Aorta (tissue), 5 donors: Measurements from ENCODE around the gene ADSS1. TPM values are rescaled to one million over a fixed set of nuclear protein-coding genes. Genes with fewer than 3 reads are reported as not detected.

Source experiments
- ATAC-seq: fragments of 200-7000 bp; cut with Tn5 transposase; one replicate; pipeline ENCODE4 v1.9.1; 2022; ENCODE audit warnings: moderate library complexity; ENCODE audit not compliant: low FRiP score
- DNase-seq, 2 donors: peaks; one replicate each; pipeline ENCODE4 v3.0.0-alpha.2; 2020
- H3K27ac ChIP-seq, 2 donors: one replicate each; pipeline ENCODE4 v1.5.1; 2013; ENCODE audit warnings: low read length in 2 of 2, mild to moderate bottlenecking in 2 of 2, moderate library complexity in 2 of 2, control low read depth in 1 of 2, inconsistent platforms in 1 of 2, low read depth in 1 of 2
- H3K27me3 ChIP-seq, 2 donors: one replicate each; pipeline ENCODE4 v1.6.1; 2013; ENCODE audit warnings: control low read depth in 1 of 2, low read length in 1 of 2, mild to moderate bottlenecking in 1 of 2, moderate library complexity in 1 of 2; ENCODE audit not compliant: insufficient read depth in 2 of 2, control insufficient read depth in 1 of 2
- H3K36me3 ChIP-seq, 2 donors: one replicate each; pipeline ENCODE4 v1.6.1; 2013; ENCODE audit warnings: control low read depth in 1 of 2, low read length in 1 of 2, mild to moderate bottlenecking in 1 of 2; ENCODE audit not compliant: insufficient read depth in 2 of 2, control insufficient read depth in 1 of 2
- H3K4me1 ChIP-seq, 2 donors: one replicate each; pipeline ENCODE4 v1.6.1; 2013; ENCODE audit warnings: low read length in 2 of 2, control low read depth in 1 of 2, mild to moderate bottlenecking in 1 of 2, moderate library complexity in 1 of 2; ENCODE audit not compliant: insufficient read depth in 2 of 2, control insufficient read depth in 1 of 2
- H3K4me3 ChIP-seq, 2 donors: one replicate each; pipeline ENCODE4 v1.5.1; 2013; ENCODE audit warnings: low read length in 2 of 2, control low read depth in 1 of 2, mild to moderate bottlenecking in 1 of 2
- H3K9me3 ChIP-seq: one replicate; pipeline ENCODE4 v1.6.1; 2013; ENCODE audit warnings: mild to moderate bottlenecking, low read length; ENCODE audit not compliant: control insufficient read depth
- WGBS, 2 donors: extraction: QIAGEN DNeasy Blood & Tissue Kit; methylation state at CpG; one replicate each; pipeline ENCODE4 v1.1.7; 2013; 5-methylcytosine and 5-hydroxymethylcytosine counted together
- intact Hi-C, 2 donors: fragments of 100-400 bp; cut with DNase I; formaldehyde crosslinking; loops; one replicate each; pipeline versions ENCODE4 v1.14.2 to v1.15.0; 2022
- polyA plus RNA-seq, 2 donors: library from polyadenylated mRNA; stranded (reverse); fragments of 200-250 nt; gene quantifications; one replicate each; pipeline ENCODE4 v1.2.3, GENCODE V29; 2013
- total RNA-seq, 2 donors: library from RNA; stranded (reverse); fragmentation: NEBNext Ultra II Directional; extraction: Animal tissue kit (Norgen Biotek cat#: 25700); gene quantifications; one replicate each; pipeline ENCODE4 v1.2.1, GENCODE V29; 2021
- donor health status: healthy with polysubstance abuse.
- donor health status: Bipolar disorder and iron deficiency.
- donor health status: DM: no; HTN: no; CAD: no.
- donor health status: DM: no; HTN: no; CAD: no.
- donor health status: DM: yes; HTN: yes; CAD: no.

The ADSS1 gene
- total and polyA plus RNA-seq, 4 donors, result 25.0 to 80.2 (median 54.0) TPM

- Histone ChIP-seq H3K4me1 (no peaks in the 10 kb centered on the region), H3K36me3 (peaks cover 0 to 5% of the 10 kb centered on the region in 2 donors), H3K27me3 (no peaks in the 10 kb centered on the region), H3K4me3 (no peak overlapping the region), H3K27ac (no peak overlapping the region), H3K9me3 (no peaks in the 10 kb centered on the region)
- ATAC-seq, result no peak
- no peak for DNase-seq
- 81 to 86% methylated on average over 12 of the region's 12 CpGs for WGBS, 2 donors
- intact Hi-C loops, result no loop called here
These were observed 21.9 kb upstream of the ADSS1 start for GRCh38 chr14:104702106-104702505.

DNA sequence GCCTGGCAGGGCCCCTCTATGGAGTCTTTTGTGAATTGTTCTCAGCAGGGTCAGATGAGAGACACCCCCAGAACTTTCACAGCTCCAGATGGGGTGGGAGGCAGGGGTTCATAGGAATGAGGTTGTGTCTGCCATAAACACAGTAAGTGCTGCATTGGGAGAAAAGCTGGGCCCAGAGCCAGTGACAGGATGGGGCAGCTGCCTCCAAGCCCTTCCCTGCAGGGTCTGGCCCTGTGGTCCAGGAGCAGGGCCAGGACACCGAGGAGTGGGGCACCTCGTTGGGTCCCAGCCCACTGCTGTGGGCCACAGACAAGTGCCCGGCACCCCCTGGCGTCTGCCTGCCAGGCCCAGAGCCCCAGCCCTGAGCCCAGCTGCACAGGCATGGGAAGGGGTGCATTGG lies 21.4 kb upstream of the ADSS1 start:
- H3K4me1 ChIP-seq, result no peaks in the 10 kb centered on the region
- WGBS, 2 donors, result 72 to 85% methylated on average over 3 to 4 of the region's 4 CpGs

GRCh38 chr14:104703269-104703668 lies 20.8 kb upstream of the ADSS1 start:
- DNase-seq, result no peak
- Histone ChIP-seq H3K4me3 (no peak overlapping the region), H3K4me1 (no peaks in the 10 kb centered on the region), H3K27ac (no peak overlapping the region), H3K27me3 (no peaks in the 10 kb centered on the region), H3K9me3 (no peaks in the 10 kb centered on the region), H3K36me3 (peaks cover 0 to 5% of the 10 kb centered on the region in 2 donors)
- ATAC-seq, result no peak
- intact Hi-C loops, result no loop called here
- WGBS, 2 donors, result 94 to 95% methylated on average over 28 of the region's 28 CpGs

More for the DNA sequence above, 21.4 kb upstream of the ADSS1 start:
- Histone ChIP-seq H3K36me3 (peaks cover 0 to 5% of the 10 kb centered on the region in 2 donors), H3K27ac (no peak overlapping the region), H3K9me3 (no peaks in the 10 kb centered on the region), H3K4me3 (no peak overlapping the region), H3K27me3 (no peaks in the 10 kb centered on the region)
- DNase-seq (no peak), ATAC-seq (no peak)
- intact Hi-C loops, result no loop called here

GRCh38 chr14:104704252-104704651 lies 19.8 kb upstream of the ADSS1 start:
- WGBS, 2 donors, result 97 to 99% methylated on average over 22 of the region's 22 CpGs
- Histone ChIP-seq H3K27me3 (no peaks in the 10 kb centered on the region), H3K36me3 (peaks cover 0 to 5% of the 10 kb centered on the region in 2 donors), H3K9me3 (no peaks in the 10 kb centered on the region), H3K27ac (no peak overlapping the region), H3K4me3 (no peak overlapping the region), H3K4me1 (no peaks in the 10 kb centered on the region)
- intact Hi-C loops, result no loop called here
- DNase-seq (no peak), ATAC-seq (no peak)

GRCh38 chr14:104705340-104706047 lies 18.5 kb upstream of the ADSS1 start:
- intact Hi-C loops, result loop anchor here in 1 of 2 donors (5.0 kb wide), 1 partner anchor 38 kb away; no protein-coding TSS in a partner anchor
- H3K4me1 ChIP-seq, result no peaks in the 10 kb centered on the region
- WGBS, 2 donors, result 91 to 93% methylated on average over 16 to 21 of the region's 21 CpGs

GRCh38 chr14:104706733-104707607 lies 17.1 kb upstream of the ADSS1 start:
- Histone ChIP-seq H3K4me1 (no peaks in the 10 kb centered on the region), H3K4me3 (no peak overlapping the region), H3K27me3 (no peaks in the 10 kb centered on the region), H3K27ac (no peak overlapping the region), H3K36me3 (peaks cover 0 to 8% of the 10 kb centered on the region in 2 donors), H3K9me3 (no peaks in the 10 kb centered on the region)
- DNase-seq, result no peak
- 70 to 72% methylated on average over 27 to 28 of the region's 28 CpGs for WGBS, 2 donors
- no peak for ATAC-seq
- intact Hi-C loops, result loop anchor here in 1 of 2 donors (5.0 kb wide), 1 partner anchor 40 kb away; no protein-coding TSS in a partner anchor

More at GRCh38 chr14:104705340-104706047, 18.5 kb upstream of the ADSS1 start:
- Histone ChIP-seq H3K4me3 (no peak overlapping the region), H3K27me3 (no peaks in the 10 kb centered on the region), H3K9me3 (no peaks in the 10 kb centered on the region), H3K27ac (no peak overlapping the region), H3K36me3 (peaks cover 0 to 5% of the 10 kb centered on the region in 2 donors)
- ATAC-seq (no peak), DNase-seq (no peak)

GRCh38 chr14:104707608-104708595 lies 16.1 kb upstream of the ADSS1 start:
- peaks cover 0 to 11% of the 10 kb centered on the region in 2 donors for H3K36me3 ChIP-seq
- no peaks in the 10 kb centered on the region for H3K9me3 ChIP-seq
- no peak overlapping the region for H3K27ac ChIP-seq
- no peaks in the 10 kb centered on the region for H3K27me3 ChIP-seq
- intact Hi-C loops, result loop anchor here (1.0 to 5.0 kb wide), 4 partner anchors 41 to 58 kb away; no protein-coding TSS in a partner anchor
- 56 to 58% methylated on average over 33 to 34 of the region's 34 CpGs for WGBS, 2 donors
- DNase-seq (no peak), ATAC-seq (peak; percentile 1)
- H3K4me1 ChIP-seq, result no peaks in the 10 kb centered on the region
- no peak overlapping the region for H3K4me3 ChIP-seq
